ENCODE measurements around the gene NEK6.

The NEK6 gene

GRCh38 chr9:124295159-124295794 is 37.5 kb downstream of the NEK6 start:
- Histone ChIP-seq H3K4ac (ENCODE audit: low read length) (no peak overlapping the region), H2BK15ac (ENCODE audit: low read length) (no peak overlapping the region), H3K27ac (replicated peaks; ENCODE audit: low read length) (no peak overlapping the region), H3K14ac (ENCODE audit: low read length) (no peak overlapping the region), H3K36me3 (replicated peaks in 1 of 2; ENCODE audit: control insufficient read depth in 2 of 2, insufficient read depth in 2 of 2, low read length in 2 of 2) (peaks cover 0 to 33% of the 10 kb centered on the region in 2 donors), H3K23ac (ENCODE audit: low read depth, low read length, poor library complexity) (peak overlapping the region; percentile 87), H3K18ac (ENCODE audit: low read length) (peak overlapping the region; percentile 86), H4K8ac (ENCODE audit: low read depth, low read length) (no peak overlapping the region), H2BK5ac (ENCODE audit: low read length) (no peak overlapping the region), H3K9me3 (replicated peaks in 1 of 2; ENCODE audit: control insufficient read depth in 2 of 2, insufficient read depth in 1 of 2, low read depth in 1 of 2, low read length in 2 of 2) (no peaks in the 10 kb centered on the region), H3K4me2 (ENCODE audit: insufficient read depth, low read length, poor library complexity, severe bottlenecking) (no peak overlapping the region), H2BK12ac (ENCODE audit: low read length) (no peak overlapping the region), H2AFZ (ENCODE audit: low read length) (no peak overlapping the region), H3K4me1 (ENCODE audit: control insufficient read depth in 2 of 2, insufficient read depth in 1 of 2, low read depth in 1 of 2, low read length in 2 of 2) (peaks cover 7 to 34% of the 10 kb centered on the region in 2 donors), H2BK120ac (ENCODE audit: low read depth, low read length) (no peak overlapping the region), H4K91ac (ENCODE audit: low read depth, low read length, poor library complexity) (no peak overlapping the region), H3K9ac (ENCODE audit: low read depth, low read length, poor library complexity) (peak overlapping the region; percentile 10), H2AK5ac (ENCODE audit: low read depth, low read length) (peak overlapping the region; percentile 17), H3K79me1 (ENCODE audit: low read depth, low read length) (peaks cover 13% of the 10 kb centered on the region), H3K4me3 (ENCODE audit: low read length in 2 of 2) (no peak overlapping the region), H3K27me3 (ENCODE audit: control insufficient read depth in 3 of 3, insufficient read depth in 3 of 3, low read depth in 1 of 3, low read length in 3 of 3) (no peaks in the 10 kb centered on the region)
- no peak for DNase-seq (ENCODE audit: low spot score)
- no CpG with 5 or more reads among the region's 18 CpGs for whole genome bisulfite sequencing, 2 donors (ENCODE audit: extremely low coverage in 2 of 2, insufficient read length in 2 of 2, insufficient replicate concordance in 1 of 2)

DNA sequence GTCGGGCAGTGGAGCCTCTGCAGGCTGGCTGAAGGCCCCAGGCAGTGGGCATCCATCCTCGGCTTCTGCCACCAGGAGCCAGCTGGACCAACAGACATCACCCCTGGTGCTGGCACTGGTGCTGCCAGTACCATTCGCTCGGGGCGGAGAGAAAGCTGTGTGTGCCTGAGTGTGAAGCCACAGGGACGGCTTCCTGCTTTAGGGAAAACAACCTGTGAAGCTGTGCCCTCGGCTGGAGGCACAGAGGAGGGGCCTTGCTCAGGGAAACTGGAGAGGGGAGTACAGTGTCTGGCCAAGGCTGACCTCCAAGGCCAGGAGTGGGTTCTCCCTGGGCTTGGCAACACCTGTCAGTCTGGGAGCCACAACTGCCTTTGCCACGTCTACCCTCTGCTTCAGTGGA is 38.3 kb downstream of the NEK6 start:
- Histone ChIP-seq H2BK12ac (ENCODE audit: low read length) (no peak overlapping the region), H3K18ac (ENCODE audit: low read length) (peak overlapping the region; percentile 9), H3K9ac (ENCODE audit: low read depth, low read length, poor library complexity) (no peak overlapping the region), H3K4me3 (ENCODE audit: low read length in 2 of 2) (no peak overlapping the region), H3K4me2 (ENCODE audit: insufficient read depth, low read length, poor library complexity, severe bottlenecking) (no peak overlapping the region), H3K14ac (ENCODE audit: low read length) (no peak overlapping the region), H3K79me1 (ENCODE audit: low read depth, low read length) (peaks cover 14% of the 10 kb centered on the region), H4K8ac (ENCODE audit: low read depth, low read length) (no peak overlapping the region), H3K36me3 (replicated peaks in 1 of 2; ENCODE audit: control insufficient read depth in 2 of 2, insufficient read depth in 2 of 2, low read length in 2 of 2) (peaks cover 0 to 29% of the 10 kb centered on the region in 2 donors), H2AK5ac (ENCODE audit: low read depth, low read length) (peak overlapping the region; percentile 7), H3K9me3 (replicated peaks in 1 of 2; ENCODE audit: control insufficient read depth in 2 of 2, insufficient read depth in 1 of 2, low read depth in 1 of 2, low read length in 2 of 2) (no peaks in the 10 kb centered on the region), H3K27me3 (ENCODE audit: control insufficient read depth in 3 of 3, insufficient read depth in 3 of 3, low read depth in 1 of 3, low read length in 3 of 3) (no peaks in the 10 kb centered on the region), H4K91ac (ENCODE audit: low read depth, low read length, poor library complexity) (no peak overlapping the region), H2BK120ac (ENCODE audit: low read depth, low read length) (no peak overlapping the region), H2AFZ (ENCODE audit: low read length) (no peak overlapping the region), H2BK5ac (ENCODE audit: low read length) (no peak overlapping the region), H3K4ac (ENCODE audit: low read length) (no peak overlapping the region), H3K27ac (replicated peaks; ENCODE audit: low read length) (no peak overlapping the region), H3K4me1 (ENCODE audit: control insufficient read depth in 2 of 2, insufficient read depth in 1 of 2, low read depth in 1 of 2, low read length in 2 of 2) (peaks cover 7 to 33% of the 10 kb centered on the region in 2 donors), H3K23ac (ENCODE audit: low read depth, low read length, poor library complexity) (no peak overlapping the region), H2BK15ac (ENCODE audit: low read length) (no peak overlapping the region)
- DNase-seq (ENCODE audit: low spot score) = no peak
- no CpG with 5 or more reads among the region's 8 CpGs for WGBS, 2 donors (ENCODE audit: extremely low coverage in 2 of 2, insufficient read length in 2 of 2, insufficient replicate concordance in 1 of 2)

DNA sequence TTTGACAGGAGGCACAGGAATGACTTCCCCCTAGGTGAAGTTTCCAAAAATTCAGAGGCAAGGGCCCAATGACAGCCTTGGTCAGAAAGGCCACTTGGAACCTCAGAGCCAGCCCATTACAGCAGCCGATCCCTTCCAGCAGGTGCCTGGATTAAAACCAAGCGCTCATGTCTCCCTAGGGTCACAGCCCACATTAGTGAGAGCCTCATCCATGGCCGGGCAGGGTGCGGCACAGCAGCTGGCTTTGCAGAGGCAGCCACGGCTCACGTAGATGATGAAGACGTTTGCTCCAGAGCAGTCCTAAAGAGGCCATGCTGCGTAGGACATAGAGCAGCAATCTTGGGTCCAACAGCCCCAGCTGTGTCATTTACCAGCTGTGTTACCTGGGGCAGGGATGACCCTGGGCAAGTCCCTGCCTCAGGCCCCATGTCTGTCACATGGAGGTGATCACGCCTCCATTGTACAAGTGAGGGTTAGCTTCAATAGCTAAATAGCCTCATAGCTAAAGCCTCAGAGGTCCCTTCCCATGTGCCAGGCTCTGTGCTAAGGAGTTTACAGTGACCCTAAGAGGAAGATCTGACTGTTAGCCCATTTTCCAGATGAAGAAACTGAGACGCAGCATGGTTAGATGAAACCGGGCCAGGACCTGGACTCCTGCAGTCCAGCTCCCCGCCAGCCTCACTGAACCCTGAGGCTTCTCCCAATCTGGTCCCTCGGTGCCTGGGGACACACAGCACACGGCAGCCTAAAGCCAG is 39.2 kb downstream of the NEK6 start:
- H3K9me3 ChIP-seq (replicated peaks in 1 of 2; ENCODE audit: control insufficient read depth in 2 of 2, insufficient read depth in 1 of 2, low read depth in 1 of 2, low read length in 2 of 2) = no peaks in the 10 kb centered on the region
- no peak overlapping the region for H2BK5ac ChIP-seq (ENCODE audit: low read length)
- H2BK12ac ChIP-seq (ENCODE audit: low read length) = no peak overlapping the region
- no peak overlapping the region for H3K4me2 ChIP-seq (ENCODE audit: insufficient read depth, low read length, poor library complexity, severe bottlenecking)
- H3K36me3 ChIP-seq (replicated peaks in 1 of 2; ENCODE audit: control insufficient read depth in 2 of 2, insufficient read depth in 2 of 2, low read length in 2 of 2) = peaks cover 1 to 35% of the 10 kb centered on the region in 2 donors
- H3K27me3 ChIP-seq (ENCODE audit: control insufficient read depth in 3 of 3, insufficient read depth in 3 of 3, low read depth in 1 of 3, low read length in 3 of 3) = no peaks in the 10 kb centered on the region
- H3K23ac ChIP-seq (ENCODE audit: low read depth, low read length, poor library complexity) = no peak overlapping the region
- peak overlapping the region; percentile 22 for H3K14ac ChIP-seq (ENCODE audit: low read length)
- H3K4me1 ChIP-seq (ENCODE audit: control insufficient read depth in 2 of 2, insufficient read depth in 1 of 2, low read depth in 1 of 2, low read length in 2 of 2) = peaks cover 5 to 28% of the 10 kb centered on the region in 2 donors
- no peak overlapping the region for H4K91ac ChIP-seq (ENCODE audit: low read depth, low read length, poor library complexity)
- H2AFZ ChIP-seq (ENCODE audit: low read length) = no peak overlapping the region
- H3K4ac ChIP-seq (ENCODE audit: low read length) = no peak overlapping the region
- H3K79me1 ChIP-seq (ENCODE audit: low read depth, low read length) = peaks cover 17% of the 10 kb centered on the region
- no peak overlapping the region for H2AK5ac ChIP-seq (ENCODE audit: low read depth, low read length)
- no CpG with 5 or more reads among the region's 14 CpGs for WGBS, 2 donors (ENCODE audit: extremely low coverage in 2 of 2, insufficient read length in 2 of 2, insufficient replicate concordance in 1 of 2)
- H3K27ac ChIP-seq (replicated peaks; ENCODE audit: low read length) = peak overlapping the region; percentile 41
- no peak overlapping the region for H4K8ac ChIP-seq (ENCODE audit: low read depth, low read length)
- H3K18ac ChIP-seq (ENCODE audit: low read length) = peak overlapping the region; percentile 21
- no peak overlapping the region for H3K4me3 ChIP-seq (ENCODE audit: low read length in 2 of 2)
- no peak overlapping the region for H2BK120ac ChIP-seq (ENCODE audit: low read depth, low read length)
- H2BK15ac ChIP-seq (ENCODE audit: low read length) = no peak overlapping the region
- no peak overlapping the region for H3K9ac ChIP-seq (ENCODE audit: low read depth, low read length, poor library complexity)
- no peak for DNase-seq (ENCODE audit: low spot score)

GRCh38 chr9:124297551-124297901 is 39.8 kb downstream of the NEK6 start:
- Histone ChIP-seq H2AFZ (ENCODE audit: low read length) (no peak overlapping the region), H3K4ac (ENCODE audit: low read length) (no peak overlapping the region), H4K8ac (ENCODE audit: low read depth, low read length) (no peak overlapping the region), H2BK5ac (ENCODE audit: low read length) (no peak overlapping the region), H3K27me3 (ENCODE audit: control insufficient read depth in 3 of 3, insufficient read depth in 3 of 3, low read depth in 1 of 3, low read length in 3 of 3) (no peaks in the 10 kb centered on the region), H3K14ac (ENCODE audit: low read length) (no peak overlapping the region), H3K36me3 (replicated peaks in 1 of 2; ENCODE audit: control insufficient read depth in 2 of 2, insufficient read depth in 2 of 2, low read length in 2 of 2) (peaks cover 7 to 37% of the 10 kb centered on the region in 2 donors), H3K79me1 (ENCODE audit: low read depth, low read length) (peaks cover 17% of the 10 kb centered on the region), H4K91ac (ENCODE audit: low read depth, low read length, poor library complexity) (no peak overlapping the region), H2BK12ac (ENCODE audit: low read length) (no peak overlapping the region), H2BK120ac (ENCODE audit: low read depth, low read length) (no peak overlapping the region), H3K18ac (ENCODE audit: low read length) (peak overlapping the region; percentile 21), H2BK15ac (ENCODE audit: low read length) (no peak overlapping the region), H3K4me1 (ENCODE audit: control insufficient read depth in 2 of 2, insufficient read depth in 1 of 2, low read depth in 1 of 2, low read length in 2 of 2) (peaks cover 3 to 25% of the 10 kb centered on the region in 2 donors), H3K27ac (replicated peaks; ENCODE audit: low read length) (peak overlapping the region; percentile 41), H3K9ac (ENCODE audit: low read depth, low read length, poor library complexity) (no peak overlapping the region), H3K23ac (ENCODE audit: low read depth, low read length, poor library complexity) (no peak overlapping the region), H3K4me2 (ENCODE audit: insufficient read depth, low read length, poor library complexity, severe bottlenecking) (no peak overlapping the region), H2AK5ac (ENCODE audit: low read depth, low read length) (no peak overlapping the region), H3K9me3 (replicated peaks in 1 of 2; ENCODE audit: control insufficient read depth in 2 of 2, insufficient read depth in 1 of 2, low read depth in 1 of 2, low read length in 2 of 2) (no peaks in the 10 kb centered on the region), H3K4me3 (ENCODE audit: low read length in 2 of 2) (no peak overlapping the region)
- no CpG with 5 or more reads among the region's 9 CpGs for WGBS, 2 donors (ENCODE audit: extremely low coverage in 2 of 2, insufficient read length in 2 of 2, insufficient replicate concordance in 1 of 2)
- DNase-seq (ENCODE audit: low spot score) = no peak

Data from neuronal stem cell (in vitro differentiated cells).